ENCODE measurements around the gene DGKG.
A peak's percentile ranks its signal among the peaks of the same experiment; 100 is the strongest.

DGKG gene

GRCh38 chr3:186137051-186137685, 224.9 kb downstream of the DGKG start:
- DNase-seq (ENCODE audit: low spot score), result no peak

- no peak for DNase-seq (ENCODE audit: low spot score)
These were observed 228.1 kb downstream of the DGKG start for GRCh38 chr3:186133980-186134379.

- DNase-seq (ENCODE audit: low spot score), result no peak
These were observed 229.5 kb downstream of the DGKG start for GRCh38 chr3:186132487-186132886.

- no peak for DNase-seq (ENCODE audit: low spot score)
These were observed 232.8 kb downstream of the DGKG start for GRCh38 chr3:186129206-186129605.

- DNase-seq (ENCODE audit: low spot score), result no peak
These were observed 233.9 kb downstream of the DGKG start for GRCh38 chr3:186128158-186128557.

GRCh38 chr3:186127463-186127862, 234.6 kb downstream of the DGKG start:
- DNase-seq (ENCODE audit: low spot score), result no peak

- DNase-seq (ENCODE audit: low spot score), result no peak
These were observed 236.9 kb downstream of the DGKG start for GRCh38 chr3:186125118-186125517.

- no peak for DNase-seq (ENCODE audit: low spot score)
These were observed 237.4 kb downstream of the DGKG start for GRCh38 chr3:186124592-186124991.

GRCh38 chr3:186123012-186123411, 239.0 kb downstream of the DGKG start:
- DNase-seq (ENCODE audit: low spot score), result no peak

- DNase-seq (ENCODE audit: low spot score), result no peak
These were observed 240.1 kb downstream of the DGKG start for GRCh38 chr3:186121968-186122367.

- no peak for DNase-seq (ENCODE audit: low spot score)
These were observed 240.8 kb downstream of the DGKG start for GRCh38 chr3:186121278-186121677.

GRCh38 chr3:186119499-186119898, 242.5 kb downstream of the DGKG start:
- DNase-seq (ENCODE audit: low spot score), result no peak

GRCh38 chr3:186118692-186119091, 243.3 kb downstream of the DGKG start:
- DNase-seq (ENCODE audit: low spot score), result no peak

- DNase-seq (ENCODE audit: low spot score), result no peak
These were observed 244.4 kb downstream of the DGKG start for GRCh38 chr3:186117521-186118134.

GRCh38 chr3:186115239-186115996, 246.6 kb downstream of the DGKG start:
- no peak for DNase-seq (ENCODE audit: low spot score)

- DNase-seq (ENCODE audit: low spot score), result no peak
These were observed 250.8 kb downstream of the DGKG start for GRCh38 chr3:186110975-186111974.

GRCh38 chr3:186109897-186110803, 251.9 kb downstream of the DGKG start:
- DNase-seq (ENCODE audit: low spot score), result no peak

- peak; percentile 91 for DNase-seq (ENCODE audit: low spot score)
These were observed 252.8 kb downstream of the DGKG start, which contains the start of gene ETV5 for GRCh38 chr3:186108941-186109865. TSS of gene ETV5 (minus strand) at chr3:186109089. CDS start at chr3:186105868, 3,221 bp downstream.

- DNase-seq (ENCODE audit: low spot score), result no peak
These were observed 253.7 kb downstream of the DGKG start for GRCh38 chr3:186108106-186108940.

Data from CD4-positive, alpha-beta T cell treated with Interleukin-15 for 4 hours (primary cell).